GM12878 (cell line): ENCODE results near the gene PRPF40B. TPM values are rescaled to one million over a fixed set of nuclear protein-coding genes. Genes with fewer than 3 reads are reported as not detected.

ENCODE experiments used
- ATAC-seq: fragments of 200-7000 bp; cut with Tn5 transposase; 3 replicates; pipeline ENCODE4 v1.9.1; 2020; ENCODE audit warnings: mild to moderate bottlenecking, moderate library complexity
- BruUV-seq: library from RNA; stranded (reverse); fragments of 400-500 nt; replicated peaks from 2 replicates; lab custom pipeline; 2021; lab: Mats Ljungman, UMichigan
- CTCF ChIA-PET: fragments of 300-600 bp; sonication (Branson Sonifier 250); formaldehyde crosslinking; extraction: SDS; loops from one replicate; lab custom pipeline; 2021; ENCODE audit warnings: inconsistent platforms; lab: Yijun Ruan, JAX
- POLR2A ChIA-PET: fragments of 350-600 bp; formaldehyde crosslinking; extraction: SDS; loops from one replicate; lab custom pipeline; 2021; ENCODE audit warnings: inconsistent platforms; lab: Charles Lee
- RAD21 ChIA-PET: fragments of 300-600 bp; sonication (Branson Sonifier 250); formaldehyde crosslinking; loops from one replicate; lab custom pipeline; 2023; ENCODE audit warnings: antibody characterized with exemption; ENCODE audit not compliant: unreplicated experiment; lab: Charles Lee
- SMC1A ChIA-PET: fragments of 300-600 bp; sonication (Branson Sonifier 250); formaldehyde crosslinking; loops from one replicate; lab custom pipeline; 2023; ENCODE audit not compliant: unreplicated experiment, uncharacterized antibody; lab: Charles Lee
- DNase-seq: peaks from one replicate; pipeline ENCODE4 v3.0.0-alpha.2; 2011; ENCODE audit warnings: low read depth, low spot score
- FAIRE-seq: peaks from 3 replicates; lab custom pipeline; 2011; peaks lifted over from hg19 to GRCh38; lab: Jason Lieb, UNC
- H2AFZ ChIP-seq: 2 replicates; pipeline ENCODE4 v1.6.0; 2011; ENCODE audit warnings: low read depth, low read length, control low read depth; ENCODE audit not compliant: control insufficient read depth
- H3K27ac ChIP-seq: 2 replicates; pipeline ENCODE4 v1.5.1; 2011; ENCODE audit warnings: control low read depth; ENCODE audit not compliant: control insufficient read depth, insufficient read depth
- H3K27me3 ChIP-seq, 2 experiments: replicated peaks in 1 of 2; 2 replicates each; pipeline versions ENCODE4 v1.6.0 to v1.6.1; 2011; ENCODE audit warnings: low read length in 1 of 2; ENCODE audit not compliant: control insufficient read depth in 2 of 2, insufficient read depth in 2 of 2
- H3K36me3 ChIP-seq, 2 experiments: 2 replicates each; pipeline ENCODE4 v1.5.1; 2011; ENCODE audit warnings: low read length in 1 of 2; ENCODE audit not compliant: control insufficient read depth in 2 of 2, insufficient read depth in 2 of 2
- H3K4me1 ChIP-seq: 2 replicates; pipeline ENCODE4 v1.6.1; 2011; ENCODE audit warnings: mild to moderate bottlenecking, low read length, moderate library complexity, mixed read lengths; ENCODE audit not compliant: control insufficient read depth, insufficient read depth
- H3K4me2 ChIP-seq: 2 replicates; pipeline ENCODE4 v1.6.0; 2011; ENCODE audit warnings: control low read depth; ENCODE audit not compliant: control insufficient read depth, insufficient read depth
- H3K4me3 ChIP-seq: fragments of 200-600 bp; sonication (generic); 2 replicates; pipeline ENCODE4 v1.5.1; 2016
- H3K79me2 ChIP-seq: 2 replicates; pipeline ENCODE4 v1.6.0; 2011; ENCODE audit warnings: low read length; ENCODE audit not compliant: control insufficient read depth, insufficient read depth
- H3K9ac ChIP-seq: 2 replicates; pipeline ENCODE4 v1.8.0; 2011; ENCODE audit warnings: low read length, control low read depth, mixed read lengths; ENCODE audit not compliant: control insufficient read depth, insufficient read depth
- H3K9me3 ChIP-seq: replicated peaks from 3 replicates; pipeline ENCODE4 v1.5.1; 2011; ENCODE audit warnings: mild to moderate bottlenecking, low read length; ENCODE audit not compliant: control insufficient read depth, insufficient read depth
- H4K20me1 ChIP-seq: 2 replicates; pipeline ENCODE4 v1.6.0; 2011; ENCODE audit not compliant: control insufficient read depth, insufficient read depth
- BACH1 ChIP-seq: fragments of 450-650 bp; IDR thresholded peaks from 2 replicates; pipeline ENCODE4 v1.6.1; 2017; ENCODE audit warnings: mild to moderate bottlenecking, borderline replicate concordance
- BHLHE40 ChIP-seq, 2 experiments: fragments of 450-650 bp in 1 of 2; IDR thresholded peaks; 2 replicates each; pipeline ENCODE4 v1.6.1; 2011 to 2017; ENCODE audit warnings: low read depth in 2 of 2, borderline replicate concordance in 1 of 2, improper control_type of control experiment in 1 of 2, low read length in 1 of 2, mild to moderate bottlenecking in 1 of 2
- CEBPB ChIP-seq, 2 experiments: fragments of 150-350 bp in 1 of 2; IDR thresholded peaks; 2 replicates each; pipeline ENCODE4 v1.6.1; 2012 to 2014; ENCODE audit warnings: low read depth in 2 of 2, low read length in 2 of 2, borderline replicate concordance in 1 of 2, inconsistent platforms in 1 of 2
- CEBPZ ChIP-seq: fragments of 150-350 bp; IDR thresholded peaks from 2 replicates; pipeline ENCODE4 v1.6.1; 2016; ENCODE audit warnings: low read depth, low read length
- ELK1 ChIP-seq: IDR thresholded peaks from 2 replicates; pipeline ENCODE4 v1.6.1; 2012; ENCODE audit warnings: low read depth, low read length, improper control_type of control experiment
- IRF4 ChIP-seq: IDR thresholded peaks from 2 replicates; pipeline ENCODE4 v1.6.1; 2011; ENCODE audit warnings: low read depth, low read length
- MXI1 ChIP-seq: fragments of 150-350 bp; IDR thresholded peaks from 2 replicates; pipeline ENCODE4 v1.6.1; 2011; ENCODE audit warnings: low read depth, mild to moderate bottlenecking, inconsistent platforms, low read length, improper control_type of control experiment
- NFIC ChIP-seq: IDR thresholded peaks from 2 replicates; pipeline ENCODE4 v1.6.1; 2012; ENCODE audit warnings: low read depth, mild to moderate bottlenecking, inconsistent platforms, low read length, moderate library complexity
- NFXL1 ChIP-seq: fragments of 450-650 bp; IDR thresholded peaks from 2 replicates; pipeline ENCODE4 v1.6.1; 2017; ENCODE audit warnings: antibody characterized with exemption, mild to moderate bottlenecking, borderline replicate concordance
- NR2C2 ChIP-seq: IDR thresholded peaks from 2 replicates; pipeline ENCODE4 v1.6.1; 2011; ENCODE audit warnings: borderline replicate concordance, low read depth; ENCODE audit not compliant: control insufficient read depth, insufficient read length
- PAX8 ChIP-seq: fragments of 450-650 bp; IDR thresholded peaks from 2 replicates; pipeline ENCODE4 v1.6.1; 2017; ENCODE audit warnings: mild to moderate bottlenecking, moderate library complexity
- POU2F2 ChIP-seq: IDR thresholded peaks from 3 replicates; pipeline ENCODE4 v1.6.1; 2011; ENCODE audit warnings: low read depth, mild to moderate bottlenecking, low read length, borderline replicate concordance
- RELA ChIP-seq: fragments of 450-650 bp; IDR thresholded peaks from 2 replicates; pipeline ENCODE4 v1.8.0; 2014; ENCODE audit warnings: borderline replicate concordance; ENCODE audit not compliant: partially characterized antibody
- TCF3 ChIP-seq: IDR thresholded peaks from 2 replicates; pipeline ENCODE4 v1.6.1; 2012; ENCODE audit warnings: low read depth, mild to moderate bottlenecking, low read length, borderline replicate concordance; ENCODE audit not compliant: insufficient read depth
- ZBED1 ChIP-seq: IDR thresholded peaks from 2 replicates; pipeline ENCODE4 v1.6.1; 2016; ENCODE audit warnings: borderline replicate concordance
- ZNF274 ChIP-seq: IDR thresholded peaks from one replicate; pipeline ENCODE4 v1.8.0; 2011; ENCODE audit not compliant: insufficient read length, insufficient read depth
- WGBS: methylation state at CpG from one replicate; pipeline ENCODE4 v1.1.6; 2016; ENCODE audit warnings: low lambda C conversion rate; ENCODE audit not compliant: insufficient replicate concordance, insufficient coverage; ENCODE audit errors: missing lambda C conversion rate; 5-methylcytosine and 5-hydroxymethylcytosine counted together
- in situ Hi-C: fragments of 300-500 bp; cut with MboI; formaldehyde crosslinking; loops from 9 replicates; pipeline ENCODE4 v1.14.3; 2018; ENCODE audit warnings: mixed read lengths
- intact Hi-C: fragments of 100-400 bp; cut with micrococcal nuclease; formaldehyde crosslinking; loops from one replicate; pipeline ENCODE4 v1.14.2; 2022; ENCODE audit not compliant: unreplicated experiment
- polyA plus RNA-seq, 11 experiments: library from polyadenylated mRNA; depleted of rRNA in 4 of 11; unstranded in 6 of 11; stranded (reverse) in 5 of 11; fragments of >200 nt; fragmentation: Nextera tagmentation in 4 of 11; fragmentation: Illumina TruSeq in 1 of 11; extraction: Ambion mirVana in 4 of 11; extraction: Trizol in 1 of 11; gene quantifications; 1 replicate in 1 of 11; 2 replicates in 10 of 11; pipeline versions ENCODE4 v1.2.1 to v1.2.3, GENCODE V29; 2011 to 2016; ENCODE audit warnings: inconsistent platforms in 2 of 11, missing spikeins in 2 of 11, low read depth in 1 of 11
- total RNA-seq, 4 experiments: library from RNA; depleted of rRNA in 3 of 4; stranded (reverse); fragments of >200 nt in 3 of 4; fragmentation: Illumina TruSeq in 1 of 4; extraction: Trizol in 1 of 4; gene quantifications; 2 replicates each; pipeline versions ENCODE4 v1.2.1 to v1.2.3, GENCODE V29; 2013 to 2021
- TF ChIP-seq, protein P1 (sequence below): IDR thresholded peaks from 2 replicates; pipeline ENCODE4 v1.6.1; 2012; ENCODE audit warnings: low read depth, low read length, improper control_type of control experiment

The PRPF40B gene
- total and polyA plus RNA-seq, 10 of the 15 experiments (the other 5 are each of a cell fraction or from before 2014, with no cell fraction given), result 0.31 to 17.9 (median 7.3) TPM

- DNase-seq (no peak), ATAC-seq (peak; percentile 57), FAIRE-seq (no peak)
- no TSS peak for BruUV-seq
- WGBS, result 2% methylated on average over 5 of the region's 5 CpGs
- Histone ChIP-seq H3K27me3 (no peaks in the 10 kb centered on the region), H3K4me3 (no peak overlapping the region), H3K9me3 (no peaks in the 10 kb centered on the region), H2AFZ (no peak overlapping the region; the same call in 1 of the 2 replicates), H3K27ac (peak overlapping the region; percentile 92), H3K36me3 (peaks cover 8 to 10% of the 10 kb centered on the region in 2 experiments; a peak in 3 of 4 replicates), H4K20me1 (no peaks in the 10 kb centered on the region), H3K4me1 (peaks cover 61% of the 10 kb centered on the region), H3K4me2 (peak overlapping the region; percentile 44), H3K9ac (peak overlapping the region; percentile 53), H3K79me2 (peaks cover 85% of the 10 kb centered on the region)
- in situ Hi-C loops (no loop called here), intact Hi-C loops (no loop called here)
- ChIA-PET POLR2A (interaction anchor here (0.7 to 10.7 kb wide), 8 partner anchors 10 to 302 kb away, joined by 3 to 166 read pairs (median 46); partner anchors contain the start of genes FMNL3 and PRPF40B), RAD21 (interaction anchor here (0.6 to 8.6 kb wide), 12 partner anchors 10 to 614 kb away, joined by 3 to 167 read pairs (median 5); partner anchors contain the start of genes FMNL3 and TMBIM6), CTCF (interaction anchor here (0.7 to 10.3 kb wide), 9 partner anchors 8 to 91 kb away, joined by 3 to 86 read pairs (median 23); partner anchors contain the start of gene FMNL3), SMC1A (interaction anchor here (1.2 to 14.9 kb wide), 11 partner anchors 9 to 36 kb away, joined by 3 to 131 read pairs (median 6); partner anchors contain the start of gene FMNL3)
- no peak for TF ChIP-seq PAX8
- TF ChIP-seq, protein P1, sequence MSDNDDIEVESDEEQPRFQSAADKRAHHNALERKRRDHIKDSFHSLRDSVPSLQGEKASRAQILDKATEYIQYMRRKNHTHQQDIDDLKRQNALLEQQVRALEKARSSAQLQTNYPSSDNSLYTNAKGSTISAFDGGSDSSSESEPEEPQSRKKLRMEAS, result no peak
- TF ChIP-seq TCF3, result no peak
- TF ChIP-seq BACH1, result no peak
- peak; percentile 67; the same call in 1 of the 2 replicates for TF ChIP-seq NFIC
- 0 out of 2 replicates have a peak, but pooled peaks have one; percentile 12 for TF ChIP-seq IRF4
- no peak for TF ChIP-seq POU2F2
- TF ChIP-seq CEBPB (IDR thresholded peaks at IDR 0.05; ENCODE audit: borderline replicate concordance in 1 of 2, low read depth in 2 of 2, low read length in 2 of 2), result no peak
- TF ChIP-seq RELA, result peak; percentile 55
- TF ChIP-seq NR2C2, result no peak
- no peak for TF ChIP-seq BHLHE40 (IDR thresholded peaks at IDR 0.05; ENCODE audit: borderline replicate concordance in 1 of 2, low read depth in 2 of 2, low read length in 1 of 2)
- no peak for TF ChIP-seq CEBPZ
- TF ChIP-seq ELK1, result no peak
- no peak for TF ChIP-seq NFXL1
- TF ChIP-seq ZBED1, result no peak
- TF ChIP-seq ZNF274, result no peak
- no peak for TF ChIP-seq MXI1
Observed at GRCh38 chr12:49672301-49673217, 49.2 kb downstream of the PRPF40B start.
